T-helper 2 cell treated with Interferon-gamma antibody and Interleukin-4, amounts not matched to agents 5 μg/mL and 100 μg/mL, for 36 hours (primary cell): ENCODE measurements around the gene DCTN4.

Experiments
- DNase-seq: peaks from one replicate; pipeline ENCODE4 v3.0.0; 2021; ENCODE audit warnings: low spot score
- H3K27ac Mint-ChIP-seq: one replicate; pipeline ENCODE4 v1.8.0; 2021; ENCODE audit warnings: mild to moderate bottlenecking, mixed read lengths
- H3K27me3 Mint-ChIP-seq: one replicate; pipeline ENCODE4 v1.8.0; 2021; ENCODE audit warnings: low read depth, mixed read lengths
- H3K36me3 Mint-ChIP-seq: one replicate; pipeline ENCODE4 v1.8.0; 2021; ENCODE audit warnings: low read depth, mixed read lengths
- H3K4me1 Mint-ChIP-seq: one replicate; pipeline ENCODE4 v1.8.0; 2021; ENCODE audit warnings: low read depth, mixed read lengths
- H3K4me3 Mint-ChIP-seq: one replicate; pipeline ENCODE4 v1.8.0; 2022; ENCODE audit warnings: mild to moderate bottlenecking, moderate library complexity, mixed read lengths
- H3K9me3 Mint-ChIP-seq: one replicate; pipeline ENCODE4 v1.8.0; 2021; ENCODE audit warnings: mixed read lengths

The DCTN4 gene

DNA sequence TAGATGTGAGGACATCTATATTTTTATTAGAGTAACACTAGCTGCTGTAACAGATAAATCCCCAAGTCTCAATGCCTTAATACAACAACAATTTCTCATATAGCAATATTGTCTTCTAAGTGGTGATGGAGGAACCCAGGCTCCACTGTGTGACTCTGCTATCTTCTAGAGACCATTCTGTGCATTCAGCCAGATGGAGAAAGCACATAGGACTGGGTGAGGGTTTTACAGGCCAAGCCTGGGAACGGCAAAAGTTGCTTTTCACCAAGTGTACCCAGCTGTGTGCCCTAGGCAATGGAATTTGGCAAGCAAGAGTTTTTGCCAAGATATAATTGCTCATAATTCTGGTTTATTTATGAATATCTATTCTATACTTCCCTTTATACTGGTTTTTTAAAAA, 69.7 kb downstream of the DCTN4 start:
- Mint-ChIP-seq H3K27me3 (no peaks in the 10 kb centered on the region), H3K27ac (no peak overlapping the region), H3K36me3 (peaks cover 36% of the 10 kb centered on the region), H3K4me1 (no peaks in the 10 kb centered on the region), H3K9me3 (no peaks in the 10 kb centered on the region), H3K4me3 (no peak overlapping the region)
- no peak for DNase-seq

DNA sequence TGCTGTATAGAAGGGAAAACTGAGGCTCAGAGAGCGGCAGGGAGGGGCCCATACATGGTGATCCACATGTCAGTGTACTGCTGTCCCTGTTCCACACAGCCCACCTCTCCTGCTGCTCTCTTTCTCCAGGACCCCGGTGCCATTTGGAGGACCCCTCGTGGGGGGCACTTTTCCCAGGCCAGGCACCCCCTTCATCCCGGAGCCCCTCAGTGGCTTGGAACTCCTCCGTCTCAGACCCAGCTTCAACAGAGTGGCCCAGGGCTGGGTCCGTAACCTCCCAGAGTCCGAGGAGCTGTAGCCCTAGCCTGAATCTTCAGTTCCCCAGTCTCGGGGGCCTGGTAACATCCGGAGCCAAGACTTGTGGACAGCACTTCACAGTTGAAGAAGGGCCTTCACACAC, 82.2 kb downstream of the DCTN4 start:
- DNase-seq: no peak
- H3K27me3 Mint-ChIP-seq: no peaks in the 10 kb centered on the region
- no peaks in the 10 kb centered on the region for H3K9me3 Mint-ChIP-seq
- H3K4me3 Mint-ChIP-seq: no peak overlapping the region
- H3K27ac Mint-ChIP-seq: no peak overlapping the region
- no peaks in the 10 kb centered on the region for H3K36me3 Mint-ChIP-seq
- peaks cover 2% of the 10 kb centered on the region for H3K4me1 Mint-ChIP-seq

DNA sequence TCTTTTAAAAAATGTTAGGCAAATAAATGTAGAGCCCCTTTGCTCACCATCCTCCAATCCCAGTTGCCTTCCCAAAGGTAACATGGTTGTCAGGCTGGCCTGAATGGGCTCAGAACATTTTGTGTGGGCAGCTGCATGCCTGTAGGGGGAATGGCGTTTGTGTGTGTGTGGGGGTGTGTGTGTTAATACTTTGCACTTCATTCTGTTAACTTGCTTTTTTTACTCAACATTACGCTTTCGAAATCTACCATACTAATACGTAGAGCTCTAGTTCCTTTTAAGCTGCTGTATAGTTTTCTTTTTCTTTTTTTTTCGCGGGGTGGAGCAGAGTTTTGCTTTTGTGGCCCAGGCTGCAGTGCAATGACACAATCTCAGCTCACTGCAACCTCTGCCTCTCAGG, 83.7 kb downstream of the DCTN4 start:
- Mint-ChIP-seq H3K27me3 (peaks cover 11% of the 10 kb centered on the region), H3K36me3 (no peaks in the 10 kb centered on the region), H3K27ac (no peak overlapping the region), H3K4me1 (peaks cover 2% of the 10 kb centered on the region), H3K4me3 (no peak overlapping the region), H3K9me3 (no peaks in the 10 kb centered on the region)
- DNase-seq: no peak

DNA sequence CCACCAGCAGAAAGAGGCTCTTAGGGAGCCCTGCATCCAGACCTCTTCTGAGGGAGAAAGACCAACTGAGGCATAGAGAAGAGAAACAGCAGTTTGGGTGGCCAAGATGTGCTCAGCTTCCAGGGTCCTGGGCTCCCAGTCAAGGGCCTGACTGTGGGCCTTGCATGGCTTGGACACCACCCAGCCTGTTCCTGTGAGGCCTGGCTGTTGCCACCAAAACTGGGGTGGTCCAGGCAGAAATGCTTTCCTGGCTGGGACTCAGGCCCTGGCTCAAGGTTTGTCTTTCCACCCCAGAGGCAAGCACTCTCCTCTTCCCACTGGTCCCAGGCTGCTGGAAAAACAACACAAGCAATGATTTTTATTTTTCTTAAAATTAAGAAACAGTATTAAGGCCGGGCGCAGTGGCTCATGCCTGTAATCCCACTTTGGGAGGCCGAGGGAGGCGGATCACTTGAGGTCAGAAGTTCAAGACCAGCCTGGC, 84.4 kb downstream of the DCTN4 start:
- Mint-ChIP-seq H3K36me3 (no peaks in the 10 kb centered on the region), H3K9me3 (no peaks in the 10 kb centered on the region), H3K27me3 (peaks cover 14% of the 10 kb centered on the region), H3K27ac (no peak overlapping the region), H3K4me1 (peaks cover 2% of the 10 kb centered on the region), H3K4me3 (no peak overlapping the region)
- no peak for DNase-seq

DNA sequence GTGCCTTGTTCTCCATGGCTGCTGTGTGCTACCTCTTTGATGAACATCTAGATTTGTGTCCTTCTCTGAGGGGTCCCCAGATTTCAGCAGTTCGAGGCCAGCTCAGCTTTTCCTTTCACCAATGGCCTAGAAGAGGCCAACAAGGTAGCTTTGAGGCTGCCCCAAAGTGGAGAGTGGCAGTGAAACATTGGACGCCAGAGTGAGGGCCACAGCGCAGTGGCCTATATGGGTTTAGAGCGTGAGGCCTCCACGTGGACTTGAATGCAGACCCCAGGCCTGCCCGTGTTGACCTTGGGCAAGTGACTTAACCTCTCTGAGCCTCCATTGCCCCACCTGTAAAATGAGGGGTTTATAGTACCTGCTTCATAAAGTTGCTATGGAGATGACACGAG, 85.9 kb downstream of the DCTN4 start:
- peaks cover 2% of the 10 kb centered on the region for H3K4me1 Mint-ChIP-seq
- peaks cover 15% of the 10 kb centered on the region for H3K27me3 Mint-ChIP-seq
- H3K36me3 Mint-ChIP-seq: no peaks in the 10 kb centered on the region
- no peak for DNase-seq
- H3K4me3 Mint-ChIP-seq: peak overlapping the region; percentile 75
- H3K9me3 Mint-ChIP-seq: no peaks in the 10 kb centered on the region
- H3K27ac Mint-ChIP-seq: no peak overlapping the region

DNA sequence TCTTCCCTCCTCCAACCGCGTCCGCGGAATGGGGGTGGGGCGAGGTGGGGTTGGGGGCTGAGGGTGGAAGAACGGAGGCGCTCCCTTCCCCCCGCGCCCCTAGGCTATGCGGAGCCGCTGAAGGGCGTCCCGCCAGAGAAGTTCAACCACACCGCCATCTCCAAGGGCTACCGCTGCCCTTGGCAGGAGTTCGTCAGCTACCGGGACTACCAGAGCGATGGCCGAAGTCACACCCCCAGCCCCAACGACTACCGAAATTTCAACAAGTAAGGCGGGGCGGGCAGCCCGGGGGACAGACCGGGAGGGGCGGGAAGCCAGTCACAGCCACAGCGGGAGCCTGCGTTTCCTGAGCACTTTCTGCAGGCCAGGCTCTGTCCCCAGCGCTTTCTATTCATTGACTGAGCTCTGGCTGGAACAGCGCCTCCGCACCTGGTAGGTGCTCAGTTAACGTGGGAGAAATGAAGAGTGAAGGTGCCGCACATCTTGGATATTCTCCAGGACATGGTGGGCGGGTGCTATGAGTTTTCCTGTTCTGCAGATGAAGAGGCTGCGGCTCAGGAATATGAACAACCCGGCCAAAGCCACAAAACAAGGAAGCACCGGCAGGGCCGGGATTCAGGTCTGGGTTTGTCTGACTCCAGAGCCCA, 86.5 kb downstream of the DCTN4 start:
- DNase-seq: peak; percentile 10

DNA sequence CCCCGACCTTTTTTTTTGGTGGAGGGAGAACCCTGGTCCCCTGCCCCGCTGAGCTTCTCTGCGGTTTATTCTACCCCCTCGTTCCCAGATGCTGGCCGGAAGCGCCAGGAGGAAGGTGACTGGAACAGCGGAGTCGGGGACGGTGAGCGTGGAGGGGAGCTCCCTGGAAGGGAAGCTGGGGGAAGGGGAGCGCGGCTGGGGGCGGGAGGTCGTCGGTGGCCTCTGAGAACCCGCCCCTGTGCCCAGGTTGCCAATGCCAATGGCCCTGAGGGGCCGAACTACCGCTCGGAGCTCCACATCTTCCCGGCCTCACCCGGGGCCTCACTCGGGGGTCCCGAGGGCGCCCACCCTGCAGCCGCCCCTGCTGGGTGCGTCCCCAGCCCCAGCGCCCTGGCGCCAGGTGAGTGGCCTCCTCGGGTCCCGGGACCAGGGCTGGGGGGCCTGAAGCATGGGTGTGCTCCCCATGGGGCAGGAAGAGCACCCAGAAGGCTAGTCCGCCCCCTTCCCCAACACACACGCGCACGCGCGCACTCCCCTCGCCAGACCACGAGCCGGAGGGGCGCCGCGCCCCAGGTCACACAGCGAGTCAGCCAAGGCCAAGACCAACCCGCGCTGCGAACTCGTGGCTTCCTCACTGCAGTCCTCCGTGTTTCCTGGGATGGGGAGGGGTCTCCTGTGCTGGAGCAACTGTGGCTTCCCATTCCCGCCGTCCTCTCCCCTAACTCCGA, 87.1 kb downstream of the DCTN4 start:
- peaks cover 2% of the 10 kb centered on the region for H3K4me1 Mint-ChIP-seq
- H3K27ac Mint-ChIP-seq: no peak overlapping the region
- H3K27me3 Mint-ChIP-seq: peaks cover 15% of the 10 kb centered on the region
- H3K9me3 Mint-ChIP-seq: no peaks in the 10 kb centered on the region
- no peaks in the 10 kb centered on the region for H3K36me3 Mint-ChIP-seq
- peak overlapping the region; percentile 75 for H3K4me3 Mint-ChIP-seq
- DNase-seq: no peak

More for the DNA sequence above, 86.5 kb downstream of the DCTN4 start:
- Mint-ChIP-seq H3K4me3 (peak overlapping the region; percentile 75), H3K27ac (no peak overlapping the region), H3K4me1 (peaks cover 2% of the 10 kb centered on the region), H3K9me3 (no peaks in the 10 kb centered on the region), H3K36me3 (no peaks in the 10 kb centered on the region), H3K27me3 (peaks cover 15% of the 10 kb centered on the region)

DNA sequence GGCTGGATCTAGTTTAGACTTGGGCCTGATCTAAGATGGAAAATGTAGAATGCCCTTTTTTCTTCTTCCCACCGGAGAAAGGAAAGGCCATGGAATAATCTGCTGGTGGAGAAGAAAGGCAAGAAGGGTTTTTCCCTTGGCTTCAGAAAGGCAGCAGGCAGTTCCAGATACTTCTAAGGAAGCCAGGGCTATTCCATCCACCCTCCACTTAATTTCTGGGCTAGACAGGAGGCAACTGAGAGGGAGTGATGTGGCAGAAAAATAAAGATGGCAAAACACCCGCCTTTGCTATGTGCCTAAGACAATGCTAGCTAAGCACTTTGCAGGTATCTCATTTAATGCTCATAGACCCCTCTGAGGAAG, 87.9 kb downstream of the DCTN4 start:
- H3K4me1 Mint-ChIP-seq: peaks cover 2% of the 10 kb centered on the region
- H3K4me3 Mint-ChIP-seq: peak overlapping the region; percentile 12
- peaks cover 15% of the 10 kb centered on the region for H3K27me3 Mint-ChIP-seq
- DNase-seq: no peak
- no peaks in the 10 kb centered on the region for H3K9me3 Mint-ChIP-seq
- no peaks in the 10 kb centered on the region for H3K36me3 Mint-ChIP-seq
- no peak overlapping the region for H3K27ac Mint-ChIP-seq

DNA sequence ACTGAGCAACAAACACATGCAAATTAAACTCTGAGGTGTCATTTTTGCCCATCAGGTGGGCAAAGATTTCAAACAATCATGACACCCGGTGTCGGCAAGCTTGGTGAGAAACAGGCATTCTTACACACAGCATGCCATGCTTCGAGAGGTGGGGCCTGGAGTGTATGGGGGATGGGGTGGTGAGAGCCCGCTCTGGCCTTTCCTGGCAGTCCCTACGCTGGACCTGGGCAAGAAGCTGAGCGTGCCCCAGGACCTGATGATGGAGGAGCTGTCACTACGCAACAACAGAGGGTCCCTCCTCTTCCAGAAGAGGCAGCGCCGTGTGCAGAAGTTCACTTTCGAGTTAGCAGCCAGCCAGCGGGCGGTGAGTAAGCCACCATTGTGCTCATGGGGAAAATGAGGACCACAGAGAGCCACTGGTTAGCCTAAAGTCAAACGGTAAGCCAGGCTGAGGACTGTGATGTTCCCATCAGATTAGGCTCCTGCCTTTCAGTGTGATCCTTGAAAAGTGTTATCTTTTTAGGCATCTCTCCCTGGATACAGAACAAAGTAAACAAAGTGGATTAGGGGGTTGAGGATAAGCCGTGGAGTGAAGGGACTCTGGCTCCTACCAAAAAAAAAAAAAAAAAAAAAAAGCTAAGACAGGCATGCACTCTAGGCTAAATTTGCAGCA, 88.4 kb downstream of the DCTN4 start:
- no peak overlapping the region for H3K27ac Mint-ChIP-seq
- no peaks in the 10 kb centered on the region for H3K9me3 Mint-ChIP-seq
- H3K36me3 Mint-ChIP-seq: no peaks in the 10 kb centered on the region
- no peak for DNase-seq
- H3K4me1 Mint-ChIP-seq: peaks cover 2% of the 10 kb centered on the region
- H3K27me3 Mint-ChIP-seq: peaks cover 15% of the 10 kb centered on the region
- H3K4me3 Mint-ChIP-seq: peak overlapping the region; percentile 12

DNA sequence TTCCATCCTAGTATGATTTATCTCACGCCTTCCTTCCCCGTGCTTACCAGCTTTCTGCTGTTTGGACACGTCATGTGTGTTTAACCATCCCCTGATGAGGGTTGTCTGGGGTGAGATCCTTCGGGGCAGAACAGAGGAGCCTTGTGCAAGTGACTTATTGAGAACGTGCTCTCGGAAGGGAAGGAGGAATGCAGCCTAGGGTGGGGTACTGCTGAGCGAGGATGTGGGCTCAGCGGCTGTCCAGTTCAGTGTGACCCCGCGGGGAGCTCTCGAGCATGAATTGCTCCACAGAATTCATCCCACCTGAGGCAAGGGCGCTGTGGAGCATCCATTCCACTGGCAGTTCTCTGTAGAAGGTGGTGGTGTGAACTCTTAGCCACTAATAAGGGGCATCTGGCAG, 93.8 kb downstream of the DCTN4 start:
- no peak for DNase-seq

DNA sequence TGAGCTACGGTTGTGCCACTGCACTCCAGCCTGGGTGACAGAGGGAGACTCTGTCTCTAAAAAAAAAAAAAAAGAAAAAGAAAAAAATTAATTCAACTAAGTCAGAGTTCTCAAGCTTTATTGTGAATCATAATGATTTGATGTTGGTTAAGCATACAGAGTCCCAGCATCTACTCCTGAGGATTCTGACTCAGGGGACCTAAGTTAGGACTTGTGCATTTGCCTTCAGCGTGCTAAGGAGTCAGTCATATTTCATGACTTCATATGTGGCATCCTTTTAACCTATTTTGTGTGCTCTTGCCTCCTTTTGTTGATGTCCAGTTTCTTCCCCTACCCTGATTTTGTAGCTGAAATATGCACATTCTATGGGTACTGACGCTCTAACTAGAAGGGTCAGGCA, 94.9 kb downstream of the DCTN4 start:
- DNase-seq: no peak
- no peaks in the 10 kb centered on the region for H3K9me3 Mint-ChIP-seq
- H3K4me1 Mint-ChIP-seq: no peaks in the 10 kb centered on the region
- H3K27ac Mint-ChIP-seq: no peak overlapping the region
- no peak overlapping the region for H3K4me3 Mint-ChIP-seq
- H3K36me3 Mint-ChIP-seq: no peaks in the 10 kb centered on the region
- peaks cover 4% of the 10 kb centered on the region for H3K27me3 Mint-ChIP-seq

More for the DNA sequence above, 93.8 kb downstream of the DCTN4 start:
- Mint-ChIP-seq H3K36me3 (no peaks in the 10 kb centered on the region), H3K9me3 (no peaks in the 10 kb centered on the region), H3K27me3 (peaks cover 8% of the 10 kb centered on the region), H3K4me1 (no peaks in the 10 kb centered on the region), H3K4me3 (no peak overlapping the region), H3K27ac (no peak overlapping the region)

DNA sequence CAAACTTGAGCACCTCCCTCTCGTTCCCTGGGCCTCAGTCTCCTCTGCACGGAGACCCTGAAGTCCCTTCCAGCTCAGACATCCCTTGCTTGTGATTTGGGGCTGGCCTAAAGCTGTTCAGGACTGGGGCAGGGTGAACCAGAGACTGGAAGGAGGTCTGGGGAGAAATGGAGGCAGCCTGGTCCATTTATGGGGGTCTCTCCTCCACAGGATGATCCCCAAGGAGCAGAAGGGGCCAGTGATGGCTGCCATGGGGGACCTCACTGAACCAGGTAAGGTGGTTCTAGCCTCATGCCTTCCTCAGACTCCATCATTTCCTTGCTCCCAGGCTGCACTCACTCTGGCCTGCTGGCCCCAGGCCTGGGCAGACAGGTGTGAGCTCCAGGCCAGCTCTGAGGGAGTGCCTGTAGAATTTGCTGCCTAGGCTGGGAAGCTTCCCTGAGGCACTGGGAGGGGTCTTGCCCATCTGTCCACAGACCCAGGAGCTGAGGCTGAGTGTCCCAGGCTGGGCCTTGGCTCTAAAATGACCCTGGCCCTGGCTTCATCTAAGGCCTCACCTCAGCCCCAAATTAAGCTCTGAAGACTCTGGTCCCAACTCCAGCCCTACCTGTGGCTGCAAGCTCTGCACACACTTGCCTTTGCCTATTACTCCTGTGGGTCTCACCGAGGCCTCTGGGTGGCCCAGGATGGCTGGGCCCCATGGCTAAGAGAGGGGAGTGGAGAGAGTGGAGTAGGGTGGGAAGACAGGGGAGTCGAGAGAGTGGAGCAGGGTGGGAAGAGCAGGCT, 95.9 kb downstream of the DCTN4 start:
- no peaks in the 10 kb centered on the region for H3K9me3 Mint-ChIP-seq
- H3K4me3 Mint-ChIP-seq: no peak overlapping the region
- no peaks in the 10 kb centered on the region for H3K36me3 Mint-ChIP-seq
- no peak for DNase-seq
- peaks cover 5% of the 10 kb centered on the region for H3K27me3 Mint-ChIP-seq
- no peak overlapping the region for H3K27ac Mint-ChIP-seq
- no peaks in the 10 kb centered on the region for H3K4me1 Mint-ChIP-seq

DNA sequence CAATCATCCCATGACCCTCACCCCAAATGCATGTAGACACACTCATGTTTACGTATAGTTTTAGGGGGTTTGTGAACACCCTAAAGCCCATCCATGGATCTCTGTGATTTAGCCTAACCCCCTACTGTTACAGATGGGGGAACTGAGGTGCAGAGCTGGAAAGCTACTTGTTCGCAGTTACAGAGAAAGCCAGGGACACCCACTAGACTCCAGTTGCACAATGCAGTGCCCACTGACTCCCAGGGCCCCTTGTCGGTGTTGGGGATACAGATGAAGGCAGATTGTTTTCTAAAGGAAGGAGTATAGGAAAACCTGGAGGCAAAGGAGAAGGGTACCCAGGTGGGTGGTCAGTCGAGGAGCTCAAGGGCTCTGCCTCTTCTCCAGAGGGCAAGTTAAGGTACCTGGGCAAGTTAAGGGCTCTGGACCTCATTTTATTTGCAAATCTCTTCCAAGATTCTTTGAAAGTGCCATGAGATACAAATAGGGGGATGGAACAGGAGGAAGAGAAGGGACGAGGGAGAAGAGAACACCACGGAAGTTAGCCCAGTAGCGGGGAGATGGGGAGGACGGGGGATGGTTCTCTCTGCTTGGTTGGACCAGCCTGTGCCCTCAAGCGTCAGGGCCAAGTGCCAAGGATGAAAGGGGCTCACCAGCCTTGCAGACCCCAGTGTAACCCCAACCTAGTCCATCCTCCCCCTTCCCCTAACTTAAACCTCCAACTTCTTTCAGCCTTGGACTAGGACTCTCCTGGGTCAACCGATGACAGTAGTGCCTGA, 96.8 kb downstream of the DCTN4 start:
- Mint-ChIP-seq H3K4me1 (peaks cover 4% of the 10 kb centered on the region), H3K4me3 (no peak overlapping the region), H3K9me3 (no peaks in the 10 kb centered on the region), H3K27ac (no peak overlapping the region), H3K27me3 (peaks cover 9% of the 10 kb centered on the region), H3K36me3 (no peaks in the 10 kb centered on the region)
- no peak for DNase-seq
